Panc1 (cell line): ENCODE measurements around the gene PERCC1. TPM values are rescaled to one million over a fixed set of nuclear protein-coding genes. Genes with fewer than 3 reads are reported as not detected.

Source experiments
- ATAC-seq: fragments of 200-7000 bp; cut with Tn5 transposase; 2 replicates; pipeline ENCODE4 v1.9.1; 2020; ENCODE audit warnings: mild to moderate bottlenecking, moderate library complexity
- BruUV-seq: library from RNA; stranded (reverse); fragments of 400-500 nt; replicated peaks from 2 replicates; lab custom pipeline; 2021; lab: Mats Ljungman, UMichigan
- CTCF ChIA-PET: fragments of 300-600 bp; sonication (Branson Sonifier 250); formaldehyde crosslinking; loops from one replicate; lab custom pipeline; 2022; ENCODE audit warnings: antibody characterized with exemption; lab: Charles Lee
- POLR2A ChIA-PET: fragments of 300-600 bp; sonication (Branson Sonifier 250); formaldehyde crosslinking; loops from one replicate; lab custom pipeline; 2022; ENCODE audit warnings: antibody characterized with exemption; lab: Charles Lee
- DNase-seq: peaks from one replicate; pipeline ENCODE4 v3.0.0-alpha.2; 2010; ENCODE audit warnings: low read depth, low spot score
- H3K27ac ChIP-seq: 2 replicates; pipeline ENCODE4 v1.5.1; 2011; ENCODE audit warnings: mild to moderate bottlenecking, low read length, inconsistent platforms
- H3K27me3 ChIP-seq: fragments of 200-500 bp; sonication (Bioruptor generic); 2 replicates; pipeline ENCODE4 v1.6.0; 2014; ENCODE audit warnings: low read length, inconsistent platforms; ENCODE audit not compliant: control insufficient read depth, insufficient read depth
- H3K36me3 ChIP-seq: fragments of 200-500 bp; sonication (Bioruptor generic); 2 replicates; pipeline ENCODE4 v1.5.1; 2014; ENCODE audit warnings: inconsistent platforms, mild to moderate bottlenecking, low read length, moderate library complexity; ENCODE audit not compliant: control insufficient read depth, insufficient read depth
- H3K4me1 ChIP-seq: 2 replicates; pipeline ENCODE4 v1.5.1; 2011; ENCODE audit warnings: inconsistent platforms, mild to moderate bottlenecking, low read length, moderate library complexity; ENCODE audit not compliant: control insufficient read depth, insufficient read depth
- H3K4me3 ChIP-seq, 2 experiments: 2 replicates each; pipeline ENCODE4 v1.5.1; 2011 to 2012; ENCODE audit warnings: low read depth in 2 of 2, low read length in 2 of 2, mild to moderate bottlenecking in 2 of 2, inconsistent platforms in 1 of 2, moderate library complexity in 1 of 2
- H3K9me3 ChIP-seq: fragments of 200-500 bp; sonication (Bioruptor generic); 2 replicates; pipeline ENCODE4 v1.5.1; 2014; ENCODE audit warnings: low read depth, mild to moderate bottlenecking, inconsistent platforms, low read length, moderate library complexity; ENCODE audit not compliant: control insufficient read depth, insufficient read depth
- POLR2AphosphoS5 ChIP-seq: IDR thresholded peaks from 2 replicates; pipeline ENCODE4 v1.6.1; 2012; ENCODE audit warnings: mild to moderate bottlenecking, low read depth, low read length, moderate library complexity
- SIN3A ChIP-seq: IDR thresholded peaks from 2 replicates; pipeline ENCODE4 v1.6.1; 2012; ENCODE audit warnings: low read depth, mild to moderate bottlenecking, low read length, moderate library complexity, borderline replicate concordance; ENCODE audit not compliant: insufficient read depth
- TCF7L2 ChIP-seq: IDR thresholded peaks from 2 replicates; pipeline ENCODE4 v1.6.1; 2011; ENCODE audit warnings: mild to moderate bottlenecking, low read depth, low read length, inconsistent platforms
- in situ Hi-C: cut with HindIII; loops from 2 replicates; pipeline ENCODE4 v1.10.0; 2016; ENCODE audit warnings: low sequenced_read_pairs, low pct_unique_long_range_greater_than_20kb
- intact Hi-C: fragments of 100-400 bp; cut with micrococcal nuclease; formaldehyde crosslinking; loops from one replicate; pipeline ENCODE4 v1.10.0; 2022; ENCODE audit not compliant: unreplicated experiment
- total RNA-seq: library from RNA; stranded (reverse); gene quantifications from one replicate; pipeline ENCODE4 v1.2.1, GENCODE V29; 2021; ENCODE audit not compliant: unreplicated experiment
- TF ChIP-seq, protein P1 (sequence below), 2 experiments: IDR thresholded peaks; 2 replicates each; pipeline ENCODE4 v1.6.1; 2011 to 2012; ENCODE audit warnings: low read depth in 2 of 2, control low read depth in 1 of 2, low read length in 1 of 2, mild to moderate bottlenecking in 1 of 2, moderate library complexity in 1 of 2; ENCODE audit not compliant: insufficient read depth in 1 of 2
- TF ChIP-seq, protein P2 (sequence below): fragments of 450-650 bp; IDR thresholded peaks from 2 replicates; pipeline ENCODE4 v1.5.1; 2017; ENCODE audit warnings: mild to moderate bottlenecking

PERCC1 gene
- total RNA-seq, 1 experiment from 2014 or later = not detected

DNA sequence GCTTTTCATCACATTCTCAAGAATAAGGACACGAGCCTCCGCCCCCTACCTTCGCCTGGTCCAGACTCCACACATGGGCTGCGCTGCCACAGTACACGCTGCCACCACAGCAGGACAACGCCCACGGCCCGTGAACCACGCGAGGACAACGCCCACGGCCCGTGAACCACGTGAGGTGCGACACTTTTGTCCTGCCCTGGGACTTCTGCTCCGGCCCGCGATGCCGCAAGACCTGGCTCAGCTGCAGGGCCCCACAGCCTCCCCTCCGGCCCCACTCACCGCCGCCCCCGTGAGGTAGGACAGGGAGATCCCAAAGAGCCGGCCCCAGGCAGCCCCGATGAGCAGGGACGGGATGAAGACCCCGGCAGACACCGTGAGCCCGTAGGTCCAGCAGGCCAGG lies 19.3 kb downstream of the PERCC1 start:
- intact Hi-C loops (no loop called here), in situ Hi-C loops (no loop called here)
- no peak overlapping the region for H3K27ac ChIP-seq
- TF ChIP-seq, protein P1, sequence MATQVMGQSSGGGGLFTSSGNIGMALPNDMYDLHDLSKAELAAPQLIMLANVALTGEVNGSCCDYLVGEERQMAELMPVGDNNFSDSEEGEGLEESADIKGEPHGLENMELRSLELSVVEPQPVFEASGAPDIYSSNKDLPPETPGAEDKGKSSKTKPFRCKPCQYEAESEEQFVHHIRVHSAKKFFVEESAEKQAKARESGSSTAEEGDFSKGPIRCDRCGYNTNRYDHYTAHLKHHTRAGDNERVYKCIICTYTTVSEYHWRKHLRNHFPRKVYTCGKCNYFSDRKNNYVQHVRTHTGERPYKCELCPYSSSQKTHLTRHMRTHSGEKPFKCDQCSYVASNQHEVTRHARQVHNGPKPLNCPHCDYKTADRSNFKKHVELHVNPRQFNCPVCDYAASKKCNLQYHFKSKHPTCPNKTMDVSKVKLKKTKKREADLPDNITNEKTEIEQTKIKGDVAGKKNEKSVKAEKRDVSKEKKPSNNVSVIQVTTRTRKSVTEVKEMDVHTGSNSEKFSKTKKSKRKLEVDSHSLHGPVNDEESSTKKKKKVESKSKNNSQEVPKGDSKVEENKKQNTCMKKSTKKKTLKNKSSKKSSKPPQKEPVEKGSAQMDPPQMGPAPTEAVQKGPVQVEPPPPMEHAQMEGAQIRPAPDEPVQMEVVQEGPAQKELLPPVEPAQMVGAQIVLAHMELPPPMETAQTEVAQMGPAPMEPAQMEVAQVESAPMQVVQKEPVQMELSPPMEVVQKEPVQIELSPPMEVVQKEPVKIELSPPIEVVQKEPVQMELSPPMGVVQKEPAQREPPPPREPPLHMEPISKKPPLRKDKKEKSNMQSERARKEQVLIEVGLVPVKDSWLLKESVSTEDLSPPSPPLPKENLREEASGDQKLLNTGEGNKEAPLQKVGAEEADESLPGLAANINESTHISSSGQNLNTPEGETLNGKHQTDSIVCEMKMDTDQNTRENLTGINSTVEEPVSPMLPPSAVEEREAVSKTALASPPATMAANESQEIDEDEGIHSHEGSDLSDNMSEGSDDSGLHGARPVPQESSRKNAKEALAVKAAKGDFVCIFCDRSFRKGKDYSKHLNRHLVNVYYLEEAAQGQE (IDR thresholded peaks at IDR 0.05; ENCODE audit: insufficient read depth in 1 of 2, low read depth in 2 of 2, low read length in 1 of 2) = no peak
- no peak for TF ChIP-seq POLR2AphosphoS5
- no peak for TF ChIP-seq TCF7L2
- TF ChIP-seq, protein P2, sequence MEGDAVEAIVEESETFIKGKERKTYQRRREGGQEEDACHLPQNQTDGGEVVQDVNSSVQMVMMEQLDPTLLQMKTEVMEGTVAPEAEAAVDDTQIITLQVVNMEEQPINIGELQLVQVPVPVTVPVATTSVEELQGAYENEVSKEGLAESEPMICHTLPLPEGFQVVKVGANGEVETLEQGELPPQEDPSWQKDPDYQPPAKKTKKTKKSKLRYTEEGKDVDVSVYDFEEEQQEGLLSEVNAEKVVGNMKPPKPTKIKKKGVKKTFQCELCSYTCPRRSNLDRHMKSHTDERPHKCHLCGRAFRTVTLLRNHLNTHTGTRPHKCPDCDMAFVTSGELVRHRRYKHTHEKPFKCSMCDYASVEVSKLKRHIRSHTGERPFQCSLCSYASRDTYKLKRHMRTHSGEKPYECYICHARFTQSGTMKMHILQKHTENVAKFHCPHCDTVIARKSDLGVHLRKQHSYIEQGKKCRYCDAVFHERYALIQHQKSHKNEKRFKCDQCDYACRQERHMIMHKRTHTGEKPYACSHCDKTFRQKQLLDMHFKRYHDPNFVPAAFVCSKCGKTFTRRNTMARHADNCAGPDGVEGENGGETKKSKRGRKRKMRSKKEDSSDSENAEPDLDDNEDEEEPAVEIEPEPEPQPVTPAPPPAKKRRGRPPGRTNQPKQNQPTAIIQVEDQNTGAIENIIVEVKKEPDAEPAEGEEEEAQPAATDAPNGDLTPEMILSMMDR = no peak; the same call in 1 of the 2 replicates
- TF ChIP-seq SIN3A = no peak
- BruUV-seq = no TSS peak
- ChIA-PET POLR2A (no interaction called here), CTCF (no interaction called here)
- no peak overlapping the region for H3K4me3 ChIP-seq
- no peaks in the 10 kb centered on the region for H3K9me3 ChIP-seq
- DNase-seq (no peak), ATAC-seq (no peak)
- H3K36me3 ChIP-seq = no peaks in the 10 kb centered on the region; the same call in 1 of the 2 replicates
- H3K27me3 ChIP-seq = no peaks in the 10 kb centered on the region
- no peaks in the 10 kb centered on the region for H3K4me1 ChIP-seq

DNA sequence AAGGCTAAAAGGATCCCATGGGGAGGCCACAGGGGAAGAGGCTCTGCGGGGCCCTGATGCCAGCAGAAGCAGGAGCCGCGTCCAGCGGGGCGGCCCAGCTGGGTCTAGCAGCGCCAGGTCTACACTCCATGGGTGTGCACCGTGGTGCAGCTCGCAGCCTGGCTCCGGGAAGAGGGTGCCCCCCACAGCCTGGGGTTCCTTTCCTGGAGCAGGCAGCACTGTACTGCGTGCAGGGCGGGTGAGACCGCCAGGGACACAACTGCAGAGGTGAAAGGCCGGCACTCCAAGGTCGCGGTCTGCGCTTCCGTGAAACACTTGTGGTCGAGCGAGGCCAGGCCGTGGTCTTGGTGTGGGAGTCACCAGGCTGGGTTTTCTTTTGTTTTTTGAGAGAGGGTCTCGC lies 20.0 kb downstream of the PERCC1 start:
- POLR2A ChIA-PET = no interaction called here
- ATAC-seq = no peak
- CTCF ChIA-PET = no interaction called here
- no TSS peak for BruUV-seq
- intact Hi-C loops = no loop called here
- Histone ChIP-seq H3K9me3 (no peaks in the 10 kb centered on the region), H3K36me3 (no peaks in the 10 kb centered on the region; the same call in 1 of the 2 replicates), H3K4me1 (no peaks in the 10 kb centered on the region), H3K27ac (no peak overlapping the region), H3K4me3 (no peak overlapping the region), H3K27me3 (no peaks in the 10 kb centered on the region)
- in situ Hi-C loops = no loop called here
- DNase-seq = no peak
- TF ChIP-seq POLR2AphosphoS5 (no peak), TCF7L2 (no peak), SIN3A (no peak)
- TF ChIP-seq, protein P2 = no peak
- TF ChIP-seq, protein P1 (IDR thresholded peaks at IDR 0.05; ENCODE audit: insufficient read depth in 1 of 2, low read depth in 2 of 2, low read length in 1 of 2) = no peak
